Esophagus squamous epithelium (tissue), 4 donors: ENCODE data around the gene GLIS1.

Experiments
- CTCF ChIP-seq, 6 experiments: fragments of 450-650 bp in 4 of 6; fragments of 200-600 bp in 2 of 6; sonication (generic) in 2 of 6; IDR thresholded peaks; one replicate each; pipeline ENCODE4 v1.5.1; 2016 to 2019; ENCODE audit warnings: antibody characterized with exemption in 6 of 6, mild to moderate bottlenecking in 4 of 6, moderate library complexity in 4 of 6
- POLR2A ChIP-seq, 4 donors: fragments of 450-650 bp; IDR thresholded peaks; one replicate each; pipeline ENCODE4 v1.6.1; 2017; ENCODE audit warnings: antibody characterized with exemption in 4 of 4, mild to moderate bottlenecking in 4 of 4, moderate library complexity in 3 of 4

GRCh38 chr1:53702341-53702740, 36.6 kb downstream of the GLIS1 start:
- TF ChIP-seq CTCF (IDR thresholded peaks at IDR 0.05) (no peak), POLR2A (IDR thresholded peaks at IDR 0.05) (no peak)
